HepG2 (cell line): ENCODE results near the gene SPATA21. TPM values are rescaled to one million over a fixed set of nuclear protein-coding genes. Genes with fewer than 3 reads are reported as not detected.

ENCODE experiments used
- ATAC-seq: fragments of 200-7000 bp; cut with Tn5 transposase; 3 replicates; pipeline ENCODE4 v1.9.1; 2020; ENCODE audit warnings: mild to moderate bottlenecking, moderate library complexity
- BruUV-seq: library from RNA; stranded (reverse); fragments of 400-500 nt; replicated peaks from 2 replicates; lab custom pipeline; 2021; lab: Mats Ljungman, UMichigan
- CTCF ChIA-PET: fragments of 300-600 bp; formaldehyde crosslinking; extraction: SDS; loops from one replicate; lab custom pipeline; 2021; ENCODE audit warnings: low total read pairs, inconsistent platforms, low intra/inter-chr PET ratio; lab: Yijun Ruan, JAX
- POLR2A ChIA-PET: fragments of 350-600 bp; sonication (Branson Sonifier 250); formaldehyde crosslinking; loops from one replicate; lab custom pipeline; 2020; ENCODE audit warnings: antibody characterized with exemption, inconsistent platforms; lab: Yijun Ruan, JAX
- DNase-seq: peaks from one replicate; pipeline ENCODE4 v3.0.0-alpha.2; 2015; ENCODE audit warnings: low spot score
- FAIRE-seq: peaks from 3 replicates; lab custom pipeline; 2011; peaks lifted over from hg19 to GRCh38; lab: Jason Lieb, UNC
- H2AFZ ChIP-seq: one replicate; pipeline ENCODE4 v1.6.1; 2011; ENCODE audit warnings: low read length, inconsistent platforms
- H3K27ac ChIP-seq: fragments of 300-600 bp; 3 replicates; pipeline ENCODE4 v1.8.0; 2011; ENCODE audit warnings: mixed run types, mild to moderate bottlenecking, mixed read lengths, low read length, inconsistent platforms; ENCODE audit not compliant: insufficient read depth; ENCODE audit errors: extremely low read length
- H3K27me3 ChIP-seq, 2 experiments: fragments of 200-600 bp in 1 of 2; 2 replicates in 1 of 2; 3 replicates in 1 of 2; pipeline versions ENCODE4 v1.6.0 to v1.8.0; 2011; ENCODE audit warnings: low read length in 2 of 2, mild to moderate bottlenecking in 2 of 2, moderate library complexity in 2 of 2, inconsistent platforms in 1 of 2; ENCODE audit not compliant: insufficient read depth in 2 of 2, control insufficient read depth in 1 of 2
- H3K36me3 ChIP-seq, 2 experiments: fragments of 200-600 bp in 1 of 2; replicated peaks in 1 of 2; 2 replicates in 1 of 2; 3 replicates in 1 of 2; pipeline versions ENCODE4 v1.5.1 to v1.8.0; 2011; ENCODE audit warnings: low read length in 2 of 2, inconsistent platforms in 1 of 2; ENCODE audit not compliant: insufficient read depth in 2 of 2, control insufficient read depth in 1 of 2
- H3K4me1 ChIP-seq: 2 replicates; pipeline ENCODE4 v1.5.1; 2012; ENCODE audit warnings: low read length, inconsistent platforms; ENCODE audit not compliant: insufficient read depth
- H3K4me2 ChIP-seq: 2 replicates; pipeline ENCODE4 v1.6.0; 2011; ENCODE audit warnings: low read depth, low read length, inconsistent platforms
- H3K4me3 ChIP-seq, 3 experiments: fragments of 200-600 bp in 1 of 3; sonication (generic), shearing (Covaris generic) in 1 of 3; replicated peaks in 1 of 3; 2 replicates each; pipeline ENCODE4 v1.5.1; 2011 to 2016; ENCODE audit warnings: low read length in 3 of 3, inconsistent platforms in 2 of 3, low read depth in 2 of 3, mild to moderate bottlenecking in 2 of 3, control low read depth in 1 of 3, mixed read lengths in 1 of 3; ENCODE audit not compliant: insufficient read depth in 1 of 3
- H3K79me2 ChIP-seq: one replicate; pipeline ENCODE4 v1.6.1; 2011; ENCODE audit warnings: low read length, inconsistent platforms; ENCODE audit not compliant: insufficient read depth
- H3K9ac ChIP-seq: 2 replicates; pipeline ENCODE4 v1.6.0; 2011; ENCODE audit warnings: mild to moderate bottlenecking, low read depth, low read length, inconsistent platforms; ENCODE audit not compliant: insufficient read depth
- H3K9me3 ChIP-seq: 2 replicates; pipeline ENCODE4 v1.5.1; 2012; ENCODE audit warnings: mild to moderate bottlenecking, low read length
- H4K20me1 ChIP-seq: 2 replicates; pipeline ENCODE4 v1.6.0; 2011; ENCODE audit warnings: inconsistent platforms, mild to moderate bottlenecking, low read length, moderate library complexity; ENCODE audit not compliant: insufficient read depth
- AGO2 ChIP-seq: fragments of 200-400 bp; formaldehyde crosslinking; optimal IDR thresholded peaks from 2 replicates; pipeline ENCODE3; 2017; ENCODE audit warnings: mild to moderate bottlenecking, low read depth, low read length, moderate library complexity
- ATF1 ChIP-seq: IDR thresholded peaks from 2 replicates; pipeline ENCODE4 v1.6.1; 2016; ENCODE audit warnings: mild to moderate bottlenecking, control low read depth
- ELF1 ChIP-seq: sonication (generic); formaldehyde crosslinking; IDR thresholded peaks from 2 replicates; pipeline ENCODE4 v1.4.0; 2020; ENCODE audit warnings: missing genetic modification reagents
- ETV5 ChIP-seq: IDR thresholded peaks from 2 replicates; pipeline ENCODE4 v1.6.1; 2018; ENCODE audit warnings: missing biosample characterization, missing genetic modification reagents, inconsistent platforms, borderline replicate concordance
- FOSL1 ChIP-seq: sonication (generic); formaldehyde crosslinking; IDR thresholded peaks from 2 replicates; pipeline ENCODE4 v1.9.0; 2021; ENCODE audit warnings: missing genetic modification reagents, borderline replicate concordance
- GABPB1 ChIP-seq: IDR thresholded peaks from 2 replicates; pipeline ENCODE4 v1.6.1; 2016; ENCODE audit warnings: mild to moderate bottlenecking, missing genetic modification reagents, moderate library complexity, missing compliant biosample characterization
- KAT8 ChIP-seq: IDR thresholded peaks from 2 replicates; pipeline ENCODE4 v1.6.1; 2016; ENCODE audit warnings: missing genetic modification reagents, missing compliant biosample characterization
- KMT2B ChIP-seq: IDR thresholded peaks from 2 replicates; pipeline ENCODE4 v1.6.1; 2016; ENCODE audit warnings: missing genetic modification reagents, missing compliant biosample characterization
- NR2F6 ChIP-seq, 2 experiments: IDR thresholded peaks; 2 replicates each; pipeline ENCODE4 v1.6.1; 2016; ENCODE audit warnings: antibody characterized with exemption in 1 of 2, mild to moderate bottlenecking in 1 of 2
- PCBP1 ChIP-seq: fragments of 200-400 bp; formaldehyde crosslinking; IDR thresholded peaks from 2 replicates; pipeline ENCODE4 v1.6.1; 2017; ENCODE audit warnings: mild to moderate bottlenecking, low read depth, low read length, borderline replicate concordance
- PHF20 ChIP-seq: sonication (generic); formaldehyde crosslinking; IDR thresholded peaks from 2 replicates; pipeline ENCODE4 v1.5.0; 2020; ENCODE audit warnings: mild to moderate bottlenecking, missing genetic modification reagents
- POLR2G ChIP-seq: fragments of 200-400 bp; formaldehyde crosslinking; IDR thresholded peaks from 2 replicates; pipeline ENCODE4 v1.6.1; 2018; ENCODE audit warnings: mild to moderate bottlenecking, low read depth, low read length, moderate library complexity
- RBFOX2 ChIP-seq: fragments of 200-400 bp; formaldehyde crosslinking; IDR thresholded peaks from 2 replicates; pipeline ENCODE4 v1.6.1; 2017; ENCODE audit warnings: low read depth, mild to moderate bottlenecking, low read length
- SMARCC2 ChIP-seq: fragments of 450-650 bp; IDR thresholded peaks from 2 replicates; pipeline ENCODE4 v1.6.1; 2017; ENCODE audit warnings: antibody characterized with exemption, mild to moderate bottlenecking
- ZFP36L1 ChIP-seq: sonication (generic); formaldehyde crosslinking; IDR thresholded peaks from 2 replicates; pipeline ENCODE4 v1.8.0; 2022; ENCODE audit warnings: mild to moderate bottlenecking, missing genetic modification reagents, moderate library complexity
- ZFX ChIP-seq: sonication (generic); formaldehyde crosslinking; IDR thresholded peaks from 2 replicates; pipeline ENCODE4 v1.4.0; 2020; ENCODE audit warnings: mild to moderate bottlenecking, low read depth, missing genetic modification reagents, moderate library complexity
- ZFY ChIP-seq: sonication (generic); formaldehyde crosslinking; IDR thresholded peaks from 2 replicates; pipeline ENCODE4 v1.4.0; 2020; ENCODE audit warnings: missing genetic modification reagents
- ZNF260 ChIP-seq: sonication (generic); formaldehyde crosslinking; IDR thresholded peaks from 2 replicates; pipeline ENCODE4 v1.4.0; 2020; ENCODE audit warnings: missing genetic modification reagents, low read depth, mild to moderate bottlenecking, borderline replicate concordance
- ZNF703 ChIP-seq: sonication (generic); formaldehyde crosslinking; IDR thresholded peaks from 2 replicates; pipeline ENCODE4 v1.5.1; 2020; ENCODE audit warnings: missing genetic modification reagents, mild to moderate bottlenecking, moderate library complexity, borderline replicate concordance
- ZNF782 ChIP-seq: sonication (generic); formaldehyde crosslinking; IDR thresholded peaks from 2 replicates; pipeline ENCODE4 v1.4.0; 2020; ENCODE audit warnings: missing genetic modification reagents, mild to moderate bottlenecking, borderline replicate concordance
- ZNF891 ChIP-seq: sonication (generic); formaldehyde crosslinking; IDR thresholded peaks from 2 replicates; pipeline ENCODE4 v1.5.0; 2020; ENCODE audit warnings: mild to moderate bottlenecking, missing genetic modification reagents
- WGBS: methylation state at CpG from one replicate; pipeline ENCODE4 v1.1.6; 2017; ENCODE audit warnings: low lambda C conversion rate; 5-methylcytosine and 5-hydroxymethylcytosine counted together
- in situ Hi-C: cut with HindIII; loops from 2 replicates; pipeline ENCODE4 v1.10.0; 2017; ENCODE audit warnings: low pct_unique_long_range_greater_than_20kb; ENCODE audit not compliant: extremely low pct_ligation_motif_present
- intact Hi-C: fragments of 100-400 bp; cut with micrococcal nuclease; formaldehyde crosslinking; loops from one replicate; pipeline ENCODE4 v1.10.0; 2022; ENCODE audit not compliant: unreplicated experiment
- polyA plus RNA-seq, 8 experiments: library from polyadenylated mRNA; depleted of rRNA in 3 of 8; stranded (reverse) in 7 of 8; unstranded in 1 of 8; fragments of >200 nt; fragmentation: Illumina TruSeq in 4 of 8; extraction: Trizol in 4 of 8; gene quantifications; 2 replicates each; pipeline versions ENCODE4 v1.2.1 to v1.2.3, GENCODE V29; 2011 to 2016; ENCODE audit warnings: low read depth in 4 of 8, missing spikeins in 1 of 8, mixed read lengths in 1 of 8; ENCODE audit not compliant: insufficient read depth in 1 of 8
- total RNA-seq, 5 experiments: library from RNA; depleted of rRNA; stranded (reverse); fragments of >200 nt; fragmentation: Illumina TruSeq; extraction: Trizol; gene quantifications; 2 replicates each; pipeline ENCODE4 v1.2.3, GENCODE V29; 2016; ENCODE audit warnings: low read depth in 1 of 5
- TF ChIP-seq, protein P1 (sequence below): sonication (generic); formaldehyde crosslinking; IDR thresholded peaks from 2 replicates; pipeline ENCODE4 v1.5.1; 2020; ENCODE audit warnings: mild to moderate bottlenecking, missing genetic modification reagents, moderate library complexity

SPATA21 gene
- total and polyA plus RNA-seq, 2 of the 13 experiments (the other 11 are each of a cell fraction or from before 2014, with no cell fraction given), result 0.80 to 1.4 TPM

DNA sequence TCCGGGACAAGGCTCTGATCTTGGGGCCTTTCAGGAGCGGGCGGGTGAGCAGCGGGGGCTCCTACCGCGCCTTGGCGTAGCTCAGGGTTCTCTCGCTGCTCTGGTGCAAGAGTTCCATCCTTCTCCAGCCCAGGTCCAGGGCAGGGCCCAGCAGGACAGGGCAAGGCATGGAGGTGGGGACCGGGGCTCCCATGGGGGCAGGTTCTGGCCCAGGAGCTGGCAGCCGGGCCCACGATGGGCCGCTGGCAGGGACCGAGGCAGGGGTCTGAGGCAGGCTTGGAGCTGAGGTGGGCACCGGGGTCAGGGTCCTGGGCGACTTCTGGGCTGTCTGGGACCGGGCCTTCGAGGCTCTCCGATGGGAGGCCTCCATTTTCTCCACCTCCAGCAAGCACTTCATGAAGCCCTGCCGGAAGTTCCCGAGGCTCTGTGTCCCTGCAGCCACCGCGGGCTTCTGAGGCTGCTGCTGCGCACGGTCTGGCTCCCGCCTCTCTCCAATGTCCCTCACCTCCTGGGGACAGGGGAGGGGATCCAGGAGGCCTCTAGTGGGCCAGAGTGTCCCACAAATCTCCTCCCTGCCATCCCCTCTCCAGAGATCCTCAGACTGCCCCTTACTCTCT lies 27.6 kb downstream of the SPATA21 start:
- 71% methylated on average over 3 of the region's 25 CpGs for WGBS
- Histone ChIP-seq H4K20me1 (no peaks in the 10 kb centered on the region), H2AFZ (no peak overlapping the region), H3K79me2 (no peaks in the 10 kb centered on the region), H3K36me3 (no peaks in the 10 kb centered on the region), H3K9me3 (no peaks in the 10 kb centered on the region), H3K27ac (no peak overlapping the region), H3K27me3 (no peaks in the 10 kb centered on the region; a peak in 1 of 5 replicates), H3K4me1 (peaks cover 22% of the 10 kb centered on the region), H3K9ac (peak overlapping the region; percentile 49), H3K4me3 (peak overlapping the region; percentile 27 to 53 (median 53); a peak in 5 of 6 replicates), H3K4me2 (peak overlapping the region; percentile 71)
- in situ Hi-C loops (no loop called here), intact Hi-C loops (no loop called here)
- DNase-seq, result no peak
- POLR2A ChIA-PET, result interaction anchor here (1.8 kb wide), 1 partner anchor 16 kb away, joined by 5 read pairs; no protein-coding TSS in a partner anchor
- CTCF ChIA-PET, result no interaction called here
- FAIRE-seq, result no peak
- no TSS peak for BruUV-seq
- peak; percentile 73 for ATAC-seq
- TF ChIP-seq ZFX (CRISPR knock-in tag), result peak; percentile 39; the same call in 1 of the 2 replicates
- TF ChIP-seq SMARCC2, result no peak
- TF ChIP-seq ZFP36L1 (CRISPR knock-in tag), result no peak
- no peak for TF ChIP-seq NR2F6 (IDR thresholded peaks at IDR 0.05)
- no peak for TF ChIP-seq NR2F6 (CRISPR knock-in tag; IDR thresholded peaks at IDR 0.05)
- peak; percentile 24; the same call in 1 of the 2 replicates for TF ChIP-seq ETV5 (CRISPR knock-in tag)
- no peak for TF ChIP-seq ZNF260 (CRISPR knock-in tag)
- TF ChIP-seq, protein P1, sequence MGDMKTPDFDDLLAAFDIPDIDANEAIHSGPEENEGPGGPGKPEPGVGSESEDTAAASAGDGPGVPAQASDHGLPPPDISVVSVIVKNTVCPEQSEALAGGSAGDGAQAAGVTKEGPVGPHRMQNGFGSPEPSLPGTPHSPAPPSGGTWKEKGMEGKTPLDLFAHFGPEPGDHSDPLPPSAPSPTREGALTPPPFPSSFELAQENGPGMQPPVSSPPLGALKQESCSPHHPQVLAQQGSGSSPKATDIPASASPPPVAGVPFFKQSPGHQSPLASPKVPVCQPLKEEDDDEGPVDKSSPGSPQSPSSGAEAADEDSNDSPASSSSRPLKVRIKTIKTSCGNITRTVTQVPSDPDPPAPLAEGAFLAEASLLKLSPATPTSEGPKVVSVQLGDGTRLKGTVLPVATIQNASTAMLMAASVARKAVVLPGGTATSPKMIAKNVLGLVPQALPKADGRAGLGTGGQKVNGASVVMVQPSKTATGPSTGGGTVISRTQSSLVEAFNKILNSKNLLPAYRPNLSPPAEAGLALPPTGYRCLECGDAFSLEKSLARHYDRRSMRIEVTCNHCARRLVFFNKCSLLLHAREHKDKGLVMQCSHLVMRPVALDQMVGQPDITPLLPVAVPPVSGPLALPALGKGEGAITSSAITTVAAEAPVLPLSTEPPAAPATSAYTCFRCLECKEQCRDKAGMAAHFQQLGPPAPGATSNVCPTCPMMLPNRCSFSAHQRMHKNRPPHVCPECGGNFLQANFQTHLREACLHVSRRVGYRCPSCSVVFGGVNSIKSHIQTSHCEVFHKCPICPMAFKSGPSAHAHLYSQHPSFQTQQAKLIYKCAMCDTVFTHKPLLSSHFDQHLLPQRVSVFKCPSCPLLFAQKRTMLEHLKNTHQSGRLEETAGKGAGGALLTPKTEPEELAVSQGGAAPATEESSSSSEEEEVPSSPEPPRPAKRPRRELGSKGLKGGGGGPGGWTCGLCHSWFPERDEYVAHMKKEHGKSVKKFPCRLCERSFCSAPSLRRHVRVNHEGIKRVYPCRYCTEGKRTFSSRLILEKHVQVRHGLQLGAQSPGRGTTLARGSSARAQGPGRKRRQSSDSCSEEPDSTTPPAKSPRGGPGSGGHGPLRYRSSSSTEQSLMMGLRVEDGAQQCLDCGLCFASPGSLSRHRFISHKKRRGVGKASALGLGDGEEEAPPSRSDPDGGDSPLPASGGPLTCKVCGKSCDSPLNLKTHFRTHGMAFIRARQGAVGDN (CRISPR knock-in tag), result peak; percentile 80
- TF ChIP-seq KMT2B (CRISPR knock-in tag), result peak; percentile 23; the same call in 1 of the 2 replicates
- TF ChIP-seq ZNF891 (CRISPR knock-in tag), result peak; percentile 62; the same call in 1 of the 2 replicates
- TF ChIP-seq PCBP1, result 0 out of 2 replicates have a peak, but pooled peaks have one; percentile 20
- TF ChIP-seq POLR2G, result peak; percentile 30; the same call in 1 of the 2 replicates
- peak; percentile 81; the same call in 1 of the 2 replicates for TF ChIP-seq GABPB1 (CRISPR knock-in tag)
- 0 out of 2 replicates have a peak, but pooled peaks have one; percentile 22 for TF ChIP-seq ELF1
- TF ChIP-seq PHF20 (CRISPR knock-in tag), result 0 out of 2 replicates have a peak, but pooled peaks have one; percentile 30
- no peak for TF ChIP-seq ZNF703 (CRISPR knock-in tag)
- TF ChIP-seq RBFOX2, result peak; percentile 34; the same call in 1 of the 2 replicates
- no peak for TF ChIP-seq FOSL1 (CRISPR knock-in tag)
- no peak for TF ChIP-seq ATF1
- TF ChIP-seq ZFY (CRISPR knock-in tag), result peak; percentile 13; the same call in 1 of the 2 replicates
- TF ChIP-seq AGO2, result peak; percentile 20
- peak; percentile 35; the same call in 1 of the 2 replicates for TF ChIP-seq KAT8 (CRISPR knock-in tag)
- no peak for TF ChIP-seq ZNF782 (CRISPR knock-in tag)
